Measurements from ENCODE around the gene TRDN. TPM values are rescaled to one million over a fixed set of nuclear protein-coding genes. Genes with fewer than 3 reads are reported as not detected.

TRDN gene
- total RNA-seq, 1 donor from 2014 or later: not detected

- TF ChIP-seq, protein P1, sequence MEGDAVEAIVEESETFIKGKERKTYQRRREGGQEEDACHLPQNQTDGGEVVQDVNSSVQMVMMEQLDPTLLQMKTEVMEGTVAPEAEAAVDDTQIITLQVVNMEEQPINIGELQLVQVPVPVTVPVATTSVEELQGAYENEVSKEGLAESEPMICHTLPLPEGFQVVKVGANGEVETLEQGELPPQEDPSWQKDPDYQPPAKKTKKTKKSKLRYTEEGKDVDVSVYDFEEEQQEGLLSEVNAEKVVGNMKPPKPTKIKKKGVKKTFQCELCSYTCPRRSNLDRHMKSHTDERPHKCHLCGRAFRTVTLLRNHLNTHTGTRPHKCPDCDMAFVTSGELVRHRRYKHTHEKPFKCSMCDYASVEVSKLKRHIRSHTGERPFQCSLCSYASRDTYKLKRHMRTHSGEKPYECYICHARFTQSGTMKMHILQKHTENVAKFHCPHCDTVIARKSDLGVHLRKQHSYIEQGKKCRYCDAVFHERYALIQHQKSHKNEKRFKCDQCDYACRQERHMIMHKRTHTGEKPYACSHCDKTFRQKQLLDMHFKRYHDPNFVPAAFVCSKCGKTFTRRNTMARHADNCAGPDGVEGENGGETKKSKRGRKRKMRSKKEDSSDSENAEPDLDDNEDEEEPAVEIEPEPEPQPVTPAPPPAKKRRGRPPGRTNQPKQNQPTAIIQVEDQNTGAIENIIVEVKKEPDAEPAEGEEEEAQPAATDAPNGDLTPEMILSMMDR (IDR thresholded peaks at IDR 0.05; ENCODE audit: insufficient read depth, low read length, severe bottlenecking): no peak
These were observed 234.7 kb downstream of the TRDN start for GRCh38 chr6:123402052-123402451.

DNA sequence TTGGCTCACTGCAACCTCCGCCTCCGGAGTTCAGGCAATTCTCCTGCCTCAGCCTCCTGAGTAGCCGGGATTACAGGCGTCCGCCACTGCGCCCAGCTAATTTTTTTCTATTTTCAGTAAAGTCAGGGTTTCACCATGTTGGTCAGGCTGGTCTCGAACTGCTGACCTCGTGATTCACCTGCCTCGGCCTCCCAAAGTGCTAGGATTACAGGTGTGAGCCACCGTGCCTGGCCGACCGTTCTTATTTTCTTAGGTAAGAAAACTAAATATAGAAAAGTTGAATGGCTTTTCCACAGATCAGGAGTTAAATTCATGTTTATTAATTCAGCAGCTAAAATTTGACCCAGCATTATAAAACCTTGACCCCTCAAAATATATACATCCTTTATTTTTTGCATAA, 238.7 kb downstream of the TRDN start:
- TF ChIP-seq, protein P1 (IDR thresholded peaks at IDR 0.05; ENCODE audit: insufficient read depth, low read length, severe bottlenecking): no peak
- no peaks in the 10 kb centered on the region for H3K27me3 ChIP-seq (ENCODE audit: control insufficient read depth, insufficient read depth, low read length)
- no peaks in the 10 kb centered on the region for H3K36me3 ChIP-seq (ENCODE audit: control insufficient read depth, insufficient read depth, low read length)
- FAIRE-seq: no peak
- no peak for DNase-seq (ENCODE audit: low read depth)
- no peak overlapping the region for H3K4me3 ChIP-seq (ENCODE audit: low read depth, low read length)

More at GRCh38 chr6:123402052-123402451, 234.7 kb downstream of the TRDN start:
- H3K36me3 ChIP-seq (ENCODE audit: control insufficient read depth, insufficient read depth, low read length): no peaks in the 10 kb centered on the region
- no peaks in the 10 kb centered on the region for H3K27me3 ChIP-seq (ENCODE audit: control insufficient read depth, insufficient read depth, low read length)
- DNase-seq (ENCODE audit: low read depth) (peak; percentile 8), FAIRE-seq (no peak)
- no peak overlapping the region for H3K4me3 ChIP-seq (ENCODE audit: low read depth, low read length)

GRCh38 chr6:123393331-123393730, 243.4 kb downstream of the TRDN start:
- no peak for FAIRE-seq
- TF ChIP-seq, protein P1 (IDR thresholded peaks at IDR 0.05; ENCODE audit: insufficient read depth, low read length, severe bottlenecking): peak; percentile 21
- no peaks in the 10 kb centered on the region for H3K27me3 ChIP-seq (ENCODE audit: control insufficient read depth, insufficient read depth, low read length)
- DNase-seq (ENCODE audit: low read depth): peak; percentile 39
- no peak overlapping the region for H3K4me3 ChIP-seq (ENCODE audit: low read depth, low read length)
- H3K36me3 ChIP-seq (ENCODE audit: control insufficient read depth, insufficient read depth, low read length): no peaks in the 10 kb centered on the region

DNA sequence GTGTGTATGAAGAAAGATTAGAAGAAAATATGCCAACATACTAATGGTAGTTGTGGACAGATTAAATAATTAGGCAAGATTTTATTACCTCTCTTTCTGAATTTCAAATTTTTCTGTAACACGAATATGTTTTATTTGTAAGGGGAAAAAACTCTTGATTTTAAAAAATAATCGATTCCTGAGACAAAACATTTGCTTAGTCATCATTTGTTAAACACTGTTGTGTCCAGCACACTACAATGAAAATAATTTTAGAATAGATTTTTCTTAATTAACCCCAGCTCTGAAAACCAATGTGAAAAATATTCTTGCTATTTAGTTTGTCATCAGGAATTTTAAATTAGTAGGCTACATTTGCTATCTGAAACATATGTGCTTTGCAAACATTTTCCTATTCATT, 253.0 kb downstream of the TRDN start:
- DNase-seq (ENCODE audit: low read depth): no peak
- TF ChIP-seq, protein P1 (IDR thresholded peaks at IDR 0.05; ENCODE audit: insufficient read depth, low read length, severe bottlenecking): no peak
- no peaks in the 10 kb centered on the region for H3K27me3 ChIP-seq (ENCODE audit: control insufficient read depth, insufficient read depth, low read length)
- H3K4me3 ChIP-seq (ENCODE audit: low read depth, low read length): no peak overlapping the region
- no peak for FAIRE-seq
- no peaks in the 10 kb centered on the region for H3K36me3 ChIP-seq (ENCODE audit: control insufficient read depth, insufficient read depth, low read length)

GRCh38 chr6:123380257-123380656, 256.5 kb downstream of the TRDN start:
- DNase-seq (ENCODE audit: low read depth): peak; percentile 34
- H3K27me3 ChIP-seq (ENCODE audit: control insufficient read depth, insufficient read depth, low read length): no peaks in the 10 kb centered on the region
- no peak for FAIRE-seq
- TF ChIP-seq, protein P1 (IDR thresholded peaks at IDR 0.05; ENCODE audit: insufficient read depth, low read length, severe bottlenecking): peak; percentile 34
- H3K4me3 ChIP-seq (ENCODE audit: low read depth, low read length): no peak overlapping the region
- H3K36me3 ChIP-seq (ENCODE audit: control insufficient read depth, insufficient read depth, low read length): no peaks in the 10 kb centered on the region

DNA sequence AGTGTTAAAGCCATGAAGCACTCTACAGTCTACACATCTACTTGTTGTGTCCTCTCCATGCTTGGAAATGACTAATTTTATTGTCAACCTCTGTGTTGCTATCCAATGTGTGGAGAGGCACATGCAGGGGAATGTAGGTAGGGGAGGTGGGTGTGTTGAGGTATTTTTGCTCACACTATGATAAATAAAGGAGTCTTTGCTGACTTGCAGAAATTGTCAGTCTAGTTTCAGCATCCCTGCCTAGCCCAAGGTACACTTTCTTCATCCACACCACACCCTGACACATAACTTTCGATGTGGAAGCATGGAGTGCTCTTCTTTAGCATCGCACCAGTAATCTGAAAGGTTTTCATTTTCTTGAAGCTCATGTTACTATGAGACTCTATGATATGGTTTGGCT, 264.0 kb downstream of the TRDN start:
- FAIRE-seq: no peak
- no peak overlapping the region for H3K4me3 ChIP-seq (ENCODE audit: low read depth, low read length)

More for the DNA sequence above, 264.0 kb downstream of the TRDN start:
- TF ChIP-seq, protein P1 (IDR thresholded peaks at IDR 0.05; ENCODE audit: insufficient read depth, low read length, severe bottlenecking): no peak
- H3K27me3 ChIP-seq (ENCODE audit: control insufficient read depth, insufficient read depth, low read length): no peaks in the 10 kb centered on the region
- H3K36me3 ChIP-seq (ENCODE audit: control insufficient read depth, insufficient read depth, low read length): no peaks in the 10 kb centered on the region
- DNase-seq (ENCODE audit: low read depth): no peak
